ENCODE measurements around the gene SUSD1.

Gene SUSD1

DNA sequence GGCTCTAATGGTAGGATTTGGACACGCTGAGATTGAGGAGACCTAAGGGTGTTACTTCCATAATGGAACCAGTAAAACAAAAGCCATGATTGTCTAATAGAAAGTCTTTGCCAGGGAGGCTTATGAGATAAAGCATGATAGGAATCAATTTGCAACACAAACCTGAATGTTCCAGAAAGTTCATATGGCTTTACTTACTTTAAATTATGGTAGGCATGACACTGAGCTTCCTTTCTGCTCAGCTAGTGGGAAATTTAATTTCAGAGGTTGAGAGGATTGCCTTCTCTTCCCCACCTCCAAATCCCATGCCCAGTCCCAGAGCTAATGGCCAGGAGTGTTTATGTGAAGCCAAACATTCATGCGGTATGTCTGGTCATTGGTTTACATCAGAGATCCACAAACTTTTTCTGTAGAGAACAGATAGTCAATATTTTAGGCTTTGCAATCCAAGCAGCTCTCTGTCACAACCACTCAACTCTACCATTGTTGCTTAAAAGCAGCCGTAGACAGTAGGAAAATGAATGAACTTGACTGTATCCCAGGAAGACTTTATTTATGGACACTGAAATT, 164.0 kb downstream of the SUSD1 start:
- DNase-seq (ENCODE audit: low spot score), result no peak

DNA sequence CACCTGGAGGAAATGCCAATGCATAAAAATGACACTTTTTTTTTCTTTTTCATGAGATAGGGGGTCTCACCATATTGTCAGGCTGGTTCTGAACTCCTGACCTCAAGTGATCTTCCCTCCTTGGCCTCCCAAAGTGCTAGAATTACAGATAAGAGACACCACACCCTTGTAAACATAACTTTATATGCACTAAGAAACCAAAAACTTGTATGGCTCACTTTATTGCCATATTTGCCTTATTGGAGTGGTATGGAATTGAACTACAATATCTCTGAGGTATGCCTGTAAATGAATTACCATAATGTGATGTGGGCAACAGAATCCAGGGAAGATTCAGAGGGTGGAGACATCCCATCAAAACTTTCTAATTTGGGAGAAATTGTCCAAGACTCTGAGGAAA, 164.6 kb downstream of the SUSD1 start:
- no peak for DNase-seq (ENCODE audit: low spot score)

DNA sequence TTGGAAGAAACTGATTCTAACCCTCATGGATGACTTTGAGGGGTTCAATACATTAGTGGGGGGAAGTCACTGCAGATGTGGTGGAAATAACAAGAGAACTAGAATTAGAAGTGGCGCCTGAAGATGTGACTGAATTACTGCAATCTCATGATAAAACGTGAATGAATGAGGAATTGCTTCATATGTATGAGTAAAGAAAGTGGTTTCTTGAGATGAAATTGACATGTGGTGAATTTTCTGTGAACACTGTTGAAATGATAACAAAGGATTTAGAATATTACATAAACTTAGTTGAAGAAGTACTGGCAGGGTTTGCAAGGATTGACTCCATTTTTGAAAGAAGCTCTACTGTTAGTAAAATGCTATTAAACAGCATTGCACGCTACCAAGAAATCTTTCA, 165.4 kb downstream of the SUSD1 start:
- no peak for DNase-seq (ENCODE audit: low spot score)

DNA sequence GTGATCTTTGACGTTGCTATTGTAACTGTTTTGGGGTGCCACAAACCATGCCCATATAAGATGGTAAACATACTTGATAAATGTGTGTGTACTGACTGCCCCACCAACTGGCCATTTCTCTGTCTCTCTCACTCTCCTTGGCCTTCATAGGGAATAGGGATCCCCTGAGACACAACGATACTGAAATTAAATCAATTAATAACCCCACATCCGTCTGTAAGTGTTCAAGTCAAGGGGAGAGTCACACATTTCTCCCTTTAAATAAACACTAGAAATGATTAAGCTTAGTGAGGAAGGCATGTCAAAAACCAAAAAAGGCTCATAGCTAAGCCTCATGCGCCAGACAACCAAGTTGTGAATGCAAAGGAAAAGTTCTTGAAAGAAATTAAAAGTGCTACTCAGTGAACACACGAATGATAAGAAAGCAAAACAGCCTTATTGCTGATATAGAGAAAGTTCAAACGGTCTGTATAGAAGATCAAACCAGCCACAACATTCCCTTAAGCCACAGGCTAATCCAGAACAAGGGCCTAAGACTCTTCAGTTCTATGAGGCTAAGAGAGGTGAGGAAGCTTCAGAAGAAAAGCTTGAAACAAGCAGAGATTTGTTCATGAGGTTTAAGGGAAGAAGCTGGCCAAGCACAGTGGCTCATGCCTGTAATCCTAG, 167.4 kb downstream of the SUSD1 start:
- no peak for DNase-seq (ENCODE audit: low spot score)

DNA sequence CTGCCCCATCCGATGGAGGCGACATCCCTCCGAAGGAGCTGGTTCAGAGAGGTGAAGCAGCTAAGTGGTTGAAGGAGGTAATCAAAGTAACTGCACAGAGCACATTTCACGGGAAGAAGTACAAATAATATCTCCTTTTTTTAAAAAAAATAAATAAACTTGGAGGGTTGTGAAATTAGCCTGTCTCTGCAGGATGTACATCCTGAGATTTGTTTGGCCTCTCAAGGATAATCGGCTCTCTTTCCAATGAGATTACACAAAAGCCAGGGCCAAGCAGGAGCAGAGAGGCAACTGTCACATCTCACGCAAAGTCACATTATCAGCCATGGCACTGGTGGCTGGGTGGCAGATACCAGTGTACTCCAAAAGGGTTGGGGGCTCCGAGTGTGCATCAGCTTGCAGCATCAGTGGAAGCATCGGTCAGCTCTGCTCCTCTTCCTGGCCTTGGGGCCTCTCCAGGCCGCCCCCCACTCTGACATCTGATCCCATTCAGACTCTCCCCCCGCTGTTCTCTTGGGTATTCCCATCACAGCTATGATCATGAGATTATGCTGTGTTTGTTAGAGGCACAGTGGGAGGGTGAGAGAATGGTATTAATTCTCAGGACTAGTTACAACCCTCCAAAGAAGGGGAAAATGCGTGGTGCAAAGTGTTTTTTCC, 168.6 kb downstream of the SUSD1 start:
- no peak for DNase-seq (ENCODE audit: low spot score)

DNA sequence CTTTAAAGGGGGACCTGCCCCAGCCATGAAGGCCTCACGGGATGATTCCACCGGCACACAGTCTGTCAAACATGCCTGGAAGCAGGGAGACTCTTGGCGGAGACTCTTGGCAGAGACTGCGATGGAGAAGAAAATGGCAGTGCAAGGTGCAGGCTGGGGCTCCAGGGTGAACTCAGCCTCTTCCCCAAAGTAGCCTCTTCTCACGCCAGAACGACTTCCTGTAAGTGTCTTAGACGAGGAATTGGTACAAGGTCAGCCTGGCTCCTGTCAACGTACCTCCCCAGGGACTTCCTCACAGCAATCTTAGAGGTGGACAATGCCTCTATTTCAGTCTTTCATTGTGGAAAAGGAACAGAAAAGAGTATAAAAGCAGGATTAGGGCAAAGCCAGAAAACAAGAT, 169.2 kb downstream of the SUSD1 start:
- no peak for DNase-seq (ENCODE audit: low spot score)

DNA sequence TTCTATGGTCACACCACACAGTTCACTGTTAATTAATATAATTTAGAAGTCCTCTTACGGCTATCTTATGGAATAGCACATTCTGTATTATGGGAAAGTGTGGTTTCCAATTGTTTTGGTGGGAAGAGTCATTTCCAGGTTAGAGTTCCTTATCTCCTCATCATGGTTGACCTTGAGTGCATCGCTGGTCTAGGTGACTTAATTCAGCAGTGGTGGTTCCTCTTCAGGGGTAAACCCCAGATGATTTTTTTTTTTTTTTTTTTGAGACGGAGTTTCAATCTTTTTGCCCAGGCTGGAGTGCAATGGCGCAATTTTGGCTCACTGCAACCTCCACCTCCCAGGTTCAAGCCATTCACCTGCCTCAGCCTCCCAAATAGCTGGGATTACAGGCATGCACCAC, 171.6 kb downstream of the SUSD1 start:
- DNase-seq (ENCODE audit: low spot score), result no peak

DNA sequence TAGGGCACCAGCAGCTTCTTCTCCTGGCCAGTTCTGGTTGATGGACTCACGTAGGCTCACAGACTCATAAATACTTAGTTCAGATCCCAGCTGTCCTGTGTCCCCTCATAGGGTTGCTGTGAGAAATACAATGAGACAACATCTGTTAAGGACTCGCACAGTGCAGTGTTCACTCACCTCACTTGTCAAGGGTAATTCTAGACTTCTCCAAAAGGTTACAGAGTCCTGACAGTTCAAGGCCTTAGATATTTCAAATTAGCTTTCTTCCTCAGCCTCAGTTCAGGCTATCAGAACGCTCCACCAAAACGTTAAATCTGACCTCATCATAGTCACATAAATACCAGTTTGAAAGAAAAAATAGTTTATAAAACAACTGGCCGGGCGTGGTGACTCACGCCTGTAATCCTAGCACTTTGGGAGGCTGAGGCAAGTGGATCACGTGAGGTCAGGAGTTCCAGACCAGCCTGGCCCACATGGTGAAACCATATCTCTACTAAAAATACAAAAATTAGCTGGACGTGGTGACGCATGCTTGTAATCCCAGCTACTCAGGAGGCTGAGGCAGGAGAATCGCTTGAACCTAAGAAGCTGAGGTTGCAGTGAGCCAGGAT, 172.1 kb downstream of the SUSD1 start:
- no peak for DNase-seq (ENCODE audit: low spot score)

DNA sequence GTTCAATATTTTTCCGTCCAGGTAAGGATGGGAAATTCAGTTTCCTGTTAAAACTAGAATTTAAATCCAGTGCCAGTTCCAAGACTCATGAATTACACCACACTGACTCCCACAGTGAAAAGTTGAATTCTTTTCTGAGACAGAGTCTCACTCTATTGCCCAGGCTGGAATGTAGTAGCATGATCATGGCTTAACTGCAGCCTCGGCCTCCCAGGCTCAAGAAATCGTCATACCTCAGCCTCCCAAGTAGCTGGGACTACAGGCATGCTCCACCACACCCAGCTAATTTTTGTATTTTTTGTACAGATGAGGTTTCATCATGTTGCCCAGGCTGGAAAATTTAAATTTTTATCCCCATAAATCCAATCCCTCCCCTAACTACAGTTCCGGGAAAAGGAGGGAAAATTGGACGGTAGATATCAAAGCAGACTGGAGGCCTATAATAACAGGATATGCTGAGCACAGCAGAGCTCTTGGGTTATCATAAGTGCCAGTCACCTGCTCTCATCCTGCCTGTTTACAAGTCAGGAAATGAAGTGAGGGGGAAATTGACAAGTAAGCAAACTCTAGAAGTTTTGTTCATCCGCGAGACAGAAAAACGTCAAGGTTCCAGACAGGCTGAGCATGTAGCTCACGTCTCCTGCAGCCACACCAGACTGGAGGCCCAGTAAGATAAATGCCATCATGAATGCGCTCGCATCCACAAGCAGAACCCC, 172.8 kb downstream of the SUSD1 start:
- DNase-seq (ENCODE audit: low spot score), result no peak

DNA sequence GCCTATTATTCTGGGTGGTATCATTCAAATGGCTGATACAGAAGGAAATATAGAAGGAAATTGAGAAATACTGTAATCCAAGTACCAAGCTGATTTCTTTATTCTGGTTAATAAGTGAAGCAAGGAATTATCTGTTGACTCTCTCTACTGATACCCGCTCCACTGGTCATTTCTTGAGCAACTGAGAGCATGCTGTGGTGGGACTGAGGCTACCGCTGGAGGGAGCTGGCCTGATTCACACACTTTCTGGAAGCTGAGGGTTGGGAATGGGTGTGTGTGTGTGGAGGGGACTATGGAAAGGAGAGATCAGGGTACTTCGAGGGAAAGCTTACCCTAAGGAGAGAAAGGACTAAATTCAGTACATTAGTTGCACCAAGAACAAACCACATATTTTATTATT, 174.4 kb downstream of the SUSD1 start:
- no peak for DNase-seq (ENCODE audit: low spot score)

DNA sequence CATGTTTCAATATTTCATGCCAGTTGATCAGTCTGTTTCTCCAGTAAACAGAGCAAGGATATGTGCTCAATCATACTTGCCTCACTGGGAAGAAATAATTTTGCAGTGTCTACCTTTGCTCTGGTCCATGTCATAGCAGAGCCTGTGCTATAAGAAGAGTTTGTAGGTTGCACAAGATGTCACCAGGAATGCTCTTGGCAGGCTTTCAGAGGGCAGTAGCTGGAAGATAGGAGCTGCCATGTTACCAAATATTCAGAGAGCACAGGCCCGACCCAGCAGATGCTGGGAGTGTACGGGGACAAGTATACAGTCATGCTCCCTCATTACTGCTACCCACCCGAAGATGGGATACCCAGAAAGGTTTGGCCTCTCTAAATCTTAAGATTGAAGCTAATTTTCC, 175.8 kb downstream of the SUSD1 start:
- no peak for DNase-seq (ENCODE audit: low spot score)

DNA sequence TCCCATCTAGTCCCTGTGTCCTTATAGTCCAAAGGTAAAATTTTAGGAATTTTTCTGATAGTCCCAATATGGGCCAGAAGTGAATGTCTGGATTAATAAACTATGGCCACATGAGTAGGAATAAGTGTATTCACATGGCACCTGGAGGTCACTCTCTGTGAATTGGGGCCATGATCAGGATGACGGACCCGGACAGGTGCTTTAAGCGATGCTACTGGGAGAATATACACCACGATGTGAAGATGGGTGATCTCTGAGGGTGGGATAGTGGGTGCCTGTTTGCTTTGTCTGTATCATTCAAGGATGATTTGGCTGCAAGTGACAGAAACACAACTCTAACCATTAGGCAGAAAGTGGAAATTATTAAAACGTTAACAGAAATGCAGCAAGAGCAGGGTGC, 177.3 kb downstream of the SUSD1 start:
- DNase-seq (ENCODE audit: low spot score), result no peak

DNA sequence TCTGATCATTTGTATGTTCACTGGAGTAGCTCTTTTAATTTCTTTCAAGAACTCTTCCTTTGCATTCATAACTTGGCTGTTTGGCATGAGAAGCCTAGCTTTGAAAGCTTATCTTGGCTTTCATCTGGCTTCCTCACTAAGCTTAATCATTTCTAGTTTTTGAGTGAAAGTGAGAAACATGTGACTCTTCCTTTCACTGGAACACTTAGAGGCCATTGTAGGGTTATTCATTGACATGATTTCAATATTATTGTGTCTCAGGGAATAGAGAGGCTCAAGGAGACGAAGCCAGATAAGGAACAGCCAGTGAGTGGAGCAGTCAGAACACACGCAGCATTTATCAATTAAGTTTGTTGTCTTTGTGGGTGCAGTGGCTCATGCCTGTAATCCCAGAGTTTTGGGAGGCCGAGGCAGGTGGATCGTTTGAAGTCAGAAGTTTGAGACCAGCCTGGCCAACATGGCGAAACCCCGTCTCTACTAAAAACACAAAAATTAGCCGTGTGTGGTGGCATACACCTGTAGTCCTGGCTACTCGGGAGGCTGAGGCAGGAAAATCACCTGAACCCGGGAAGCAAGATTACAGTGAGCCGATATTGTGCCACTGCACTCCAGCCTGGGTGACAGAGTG, 180.2 kb downstream of the SUSD1 start:
- DNase-seq (ENCODE audit: low spot score), result no peak

DNA sequence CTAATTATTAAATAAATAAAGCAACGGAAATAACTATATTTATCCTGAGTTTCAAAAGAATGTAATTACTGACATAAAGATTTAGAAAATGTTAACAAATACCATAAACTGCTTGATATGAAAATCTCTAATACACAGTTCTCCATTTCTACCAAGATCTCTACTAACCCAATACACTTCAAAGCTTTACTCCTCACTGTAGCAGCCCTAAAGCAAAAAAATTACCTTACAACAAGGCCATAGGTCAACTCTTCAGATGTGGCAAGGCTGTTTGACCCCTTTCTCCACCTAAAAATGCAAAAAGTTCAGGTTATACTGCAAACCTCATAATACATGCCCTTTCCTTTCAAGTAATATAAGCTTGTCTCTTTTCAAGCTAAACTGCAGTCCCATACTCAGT, 181.8 kb downstream of the SUSD1 start:
- no peak for DNase-seq (ENCODE audit: low spot score)

DNA sequence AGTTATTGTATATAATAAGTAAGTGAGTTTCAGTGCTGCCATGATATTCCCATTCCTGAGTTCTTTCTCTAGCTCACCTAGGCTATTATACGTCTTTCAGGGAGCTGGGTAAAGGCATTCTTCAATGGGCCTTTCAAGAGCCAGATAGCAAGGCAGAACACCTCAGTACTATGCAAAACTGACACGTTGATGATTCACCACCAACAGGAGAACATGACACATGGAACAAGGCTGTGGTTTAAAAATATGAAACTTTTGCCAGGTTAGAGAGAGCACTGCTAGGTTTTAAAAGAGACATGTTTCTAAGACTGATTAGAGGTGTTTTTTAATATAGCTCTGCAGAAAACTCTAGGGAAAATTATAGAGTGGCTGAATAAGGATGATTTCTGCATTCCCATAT, 182.6 kb downstream of the SUSD1 start:
- DNase-seq (ENCODE audit: low spot score), result no peak

DNA sequence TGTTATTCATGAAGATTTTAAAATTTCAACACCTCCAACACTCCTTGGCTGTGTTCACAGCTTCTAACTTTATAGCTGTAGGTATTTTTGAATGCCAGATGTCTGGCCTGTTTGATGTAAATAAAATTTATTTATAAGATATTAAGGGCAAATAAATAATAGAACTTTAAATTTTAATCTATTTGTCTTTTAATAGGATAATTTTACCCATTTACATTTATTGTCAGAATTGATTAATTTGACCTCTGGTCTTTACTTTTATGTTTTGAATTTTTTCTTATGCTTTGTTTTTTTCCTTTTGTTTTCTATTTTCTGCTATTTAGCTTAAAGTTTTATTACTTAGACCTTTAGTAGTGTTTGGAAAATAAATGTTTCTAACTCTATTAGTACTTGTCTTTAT, 183.9 kb downstream of the SUSD1 start:
- no peak for DNase-seq (ENCODE audit: low spot score)

All from left forelimb (tissue), 1 donor.